Chondrocyte (in vitro differentiated cells): Measurements from ENCODE around the gene KREMEN1. TPM values are rescaled to one million over a fixed set of nuclear protein-coding genes. Genes with fewer than 3 reads are reported as not detected.

Experiments used
- DNase-seq: peaks from one replicate; pipeline ENCODE4 v3.0.0; 2021; ENCODE audit warnings: mixed read lengths, low spot score
- H3K27ac Mint-ChIP-seq: one replicate; pipeline ENCODE4 v1.8.0; 2021; ENCODE audit warnings: mild to moderate bottlenecking, moderate library complexity, mixed read lengths; ENCODE audit not compliant: unreplicated experiment
- H3K27me3 Mint-ChIP-seq: 2 replicates; pipeline ENCODE4 v1.8.0; 2021; ENCODE audit warnings: low read depth, mixed read lengths
- H3K36me3 Mint-ChIP-seq: 2 replicates; pipeline ENCODE4 v1.8.0; 2021; ENCODE audit warnings: low read depth, mixed read lengths
- H3K4me1 Mint-ChIP-seq: 2 replicates; pipeline ENCODE4 v1.8.0; 2021; ENCODE audit warnings: low read depth, mild to moderate bottlenecking, mixed read lengths
- H3K4me3 Mint-ChIP-seq: one replicate; pipeline ENCODE4 v1.8.0; 2021; ENCODE audit warnings: mild to moderate bottlenecking, moderate library complexity, mixed read lengths; ENCODE audit not compliant: unreplicated experiment
- H3K9me3 Mint-ChIP-seq: 2 replicates; pipeline ENCODE4 v1.8.0; 2021; ENCODE audit warnings: low read depth, mixed read lengths
- total RNA-seq: library from RNA; stranded (reverse); gene quantifications from 3 replicates; pipeline ENCODE4 v1.2.1, GENCODE V29; 2021
- TF ChIP-seq, protein P1 (sequence below): fragments of 200-600 bp; sonication (generic); IDR thresholded peaks from 2 replicates; pipeline ENCODE4 v1.5.0; 2021; ENCODE audit warnings: antibody characterized with exemption, mild to moderate bottlenecking, moderate library complexity

Gene KREMEN1
- total RNA-seq, 1 donor from 2014 or later = 7.3 TPM

DNA sequence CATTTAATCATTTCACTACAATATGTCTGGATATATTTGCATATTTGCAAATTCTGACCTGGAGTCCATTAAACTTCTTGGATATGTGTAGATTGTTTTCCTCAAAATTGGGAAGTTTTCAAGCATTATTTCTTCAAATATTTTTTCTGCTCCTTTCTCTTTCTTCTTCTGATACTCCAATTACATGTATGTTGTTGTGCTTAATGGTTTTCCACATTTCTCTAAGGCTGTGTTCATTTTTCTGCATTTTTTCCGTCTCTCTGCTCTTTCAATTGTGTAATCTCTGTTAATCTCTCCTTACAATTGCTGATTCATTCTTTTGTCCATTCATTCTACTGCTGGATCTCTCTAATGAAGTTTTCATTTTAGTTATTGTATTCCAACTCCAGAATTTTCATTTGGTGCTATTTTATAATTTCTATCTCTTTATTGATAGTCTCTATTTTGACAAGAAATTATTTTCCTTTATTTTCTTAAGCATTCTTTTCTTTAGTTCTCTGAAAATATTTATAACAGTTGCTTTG, 102.5 kb downstream of the KREMEN1 start:
- no peak for DNase-seq
- Mint-ChIP-seq H3K27me3 (peaks cover 3% of the 10 kb centered on the region), H3K36me3 (peaks cover 9% of the 10 kb centered on the region), H3K4me1 (no peaks in the 10 kb centered on the region), H3K4me3 (no peak overlapping the region), H3K27ac (no peak overlapping the region), H3K9me3 (peaks cover 28% of the 10 kb centered on the region)
- TF ChIP-seq, protein P1, sequence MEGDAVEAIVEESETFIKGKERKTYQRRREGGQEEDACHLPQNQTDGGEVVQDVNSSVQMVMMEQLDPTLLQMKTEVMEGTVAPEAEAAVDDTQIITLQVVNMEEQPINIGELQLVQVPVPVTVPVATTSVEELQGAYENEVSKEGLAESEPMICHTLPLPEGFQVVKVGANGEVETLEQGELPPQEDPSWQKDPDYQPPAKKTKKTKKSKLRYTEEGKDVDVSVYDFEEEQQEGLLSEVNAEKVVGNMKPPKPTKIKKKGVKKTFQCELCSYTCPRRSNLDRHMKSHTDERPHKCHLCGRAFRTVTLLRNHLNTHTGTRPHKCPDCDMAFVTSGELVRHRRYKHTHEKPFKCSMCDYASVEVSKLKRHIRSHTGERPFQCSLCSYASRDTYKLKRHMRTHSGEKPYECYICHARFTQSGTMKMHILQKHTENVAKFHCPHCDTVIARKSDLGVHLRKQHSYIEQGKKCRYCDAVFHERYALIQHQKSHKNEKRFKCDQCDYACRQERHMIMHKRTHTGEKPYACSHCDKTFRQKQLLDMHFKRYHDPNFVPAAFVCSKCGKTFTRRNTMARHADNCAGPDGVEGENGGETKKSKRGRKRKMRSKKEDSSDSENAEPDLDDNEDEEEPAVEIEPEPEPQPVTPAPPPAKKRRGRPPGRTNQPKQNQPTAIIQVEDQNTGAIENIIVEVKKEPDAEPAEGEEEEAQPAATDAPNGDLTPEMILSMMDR = no peak

GRCh38 chr22:29183971-29184848, 111.4 kb downstream of the KREMEN1 start:
- TF ChIP-seq, protein P1 = no peak
- Mint-ChIP-seq H3K36me3 (peaks cover 3% of the 10 kb centered on the region), H3K4me3 (no peak overlapping the region), H3K27ac (no peak overlapping the region), H3K9me3 (peaks cover 8% of the 10 kb centered on the region), H3K27me3 (peaks cover 7% of the 10 kb centered on the region), H3K4me1 (no peaks in the 10 kb centered on the region)
- peak; percentile 41 for DNase-seq

GRCh38 chr22:29184849-29185490, 112.1 kb downstream of the KREMEN1 start:
- peak; percentile 54 for DNase-seq
- H3K36me3 Mint-ChIP-seq = peaks cover 3% of the 10 kb centered on the region
- H3K27ac Mint-ChIP-seq = no peak overlapping the region
- peaks cover 7% of the 10 kb centered on the region for H3K9me3 Mint-ChIP-seq
- H3K4me1 Mint-ChIP-seq = no peaks in the 10 kb centered on the region
- H3K27me3 Mint-ChIP-seq = peaks cover 7% of the 10 kb centered on the region
- H3K4me3 Mint-ChIP-seq = no peak overlapping the region
- TF ChIP-seq, protein P1 = no peak

DNA sequence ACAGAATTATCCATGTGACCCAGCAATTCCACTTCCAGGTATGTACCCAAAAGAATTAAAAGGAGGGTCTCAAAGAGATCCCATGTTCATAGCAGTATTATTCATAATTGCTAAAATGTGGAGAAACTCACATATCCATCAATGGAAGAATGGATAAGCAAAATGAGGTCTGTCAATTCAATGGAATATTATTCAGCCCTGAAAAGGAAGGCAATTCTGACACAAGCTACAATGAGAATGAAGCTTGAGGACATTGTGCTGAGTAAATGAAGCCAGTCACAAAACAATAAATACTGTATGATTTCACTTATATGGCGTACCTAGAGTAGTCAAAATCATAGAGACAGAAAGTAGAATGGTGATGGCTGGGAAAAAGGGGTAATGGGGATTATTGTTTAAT, 113.5 kb downstream of the KREMEN1 start:
- Mint-ChIP-seq H3K27me3 (no peaks in the 10 kb centered on the region), H3K27ac (no peak overlapping the region), H3K4me3 (no peak overlapping the region), H3K36me3 (no peaks in the 10 kb centered on the region), H3K4me1 (no peaks in the 10 kb centered on the region), H3K9me3 (no peaks in the 10 kb centered on the region)
- no peak for DNase-seq
- TF ChIP-seq, protein P1 = no peak

DNA sequence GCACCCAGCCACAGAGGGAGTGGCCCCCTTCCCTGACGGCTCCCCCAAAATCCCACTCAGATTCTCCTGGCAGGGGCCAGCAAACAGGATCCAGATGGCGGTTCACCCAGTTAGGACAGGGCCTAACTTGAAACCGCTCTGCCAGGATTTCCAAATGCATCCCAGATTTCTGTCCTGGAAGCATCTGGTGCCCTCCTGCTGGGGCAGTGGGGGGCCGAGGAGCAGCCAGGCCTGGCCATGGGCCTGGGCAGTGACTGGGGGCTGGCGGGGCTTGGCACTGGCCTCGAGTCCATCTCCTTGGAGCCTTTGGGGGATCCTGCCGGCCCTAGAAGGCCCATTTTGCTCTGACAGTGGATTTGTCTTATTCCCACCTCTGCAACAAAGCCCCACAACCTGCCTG, 115.0 kb downstream of the KREMEN1 start:
- no peaks in the 10 kb centered on the region for H3K27me3 Mint-ChIP-seq
- no peak overlapping the region for H3K4me3 Mint-ChIP-seq
- no peaks in the 10 kb centered on the region for H3K4me1 Mint-ChIP-seq
- TF ChIP-seq, protein P1 = no peak
- H3K27ac Mint-ChIP-seq = no peak overlapping the region
- peak; percentile 43 for DNase-seq
- no peaks in the 10 kb centered on the region for H3K9me3 Mint-ChIP-seq
- H3K36me3 Mint-ChIP-seq = no peaks in the 10 kb centered on the region
